Activated T-cell treated with anti-CD3 and anti-CD28 coated beads for 48 hours (primary cell): Measurements from ENCODE around the gene ARRB2.

ENCODE experiments used
- DNase-seq: peaks from one replicate; pipeline ENCODE4 v3.0.0-alpha.2; 2020; ENCODE audit warnings: low read depth

ARRB2 gene

GRCh38 chr17:4759776-4760236 is 49.4 kb downstream of the ARRB2 start:
- DNase-seq, result no peak

- no peak for DNase-seq
Measured at GRCh38 chr17:4764595-4764994, 54.2 kb downstream of the ARRB2 start.

- no peak for DNase-seq
Measured at GRCh38 chr17:4766201-4766600, 55.8 kb downstream of the ARRB2 start.

GRCh38 chr17:4766723-4767122 is 56.3 kb downstream of the ARRB2 start:
- no peak for DNase-seq

- DNase-seq, result no peak
Measured at GRCh38 chr17:4768298-4768697, 57.9 kb downstream of the ARRB2 start.

GRCh38 chr17:4769628-4770027 is 59.2 kb downstream of the ARRB2 start:
- no peak for DNase-seq
